Keratinocyte (primary cell): Measurements from ENCODE around the gene FILIP1.

Source experiments
- CTCF ChIP-seq, 3 experiments: IDR thresholded peaks in 1 of 3; conservative IDR thresholded peaks in 1 of 3; optimal IDR thresholded peaks in 1 of 3; 2 replicates in 2 of 3; 3 replicates in 1 of 3; pipeline versions ENCODE3 to v1.5.1; 2011; ENCODE audit warnings: low read length in 3 of 3, mild to moderate bottlenecking in 3 of 3, moderate library complexity in 2 of 3, control low read depth in 1 of 3, inconsistent platforms in 1 of 3; ENCODE audit not compliant: insufficient read depth in 2 of 3; ENCODE audit errors: extremely low read depth in 1 of 3
- EZH2 ChIP-seq: IDR thresholded peaks from one replicate; pipeline ENCODE4 v1.6.1; 2012; ENCODE audit warnings: inconsistent platforms, mild to moderate bottlenecking, low read length, moderate library complexity

DNA sequence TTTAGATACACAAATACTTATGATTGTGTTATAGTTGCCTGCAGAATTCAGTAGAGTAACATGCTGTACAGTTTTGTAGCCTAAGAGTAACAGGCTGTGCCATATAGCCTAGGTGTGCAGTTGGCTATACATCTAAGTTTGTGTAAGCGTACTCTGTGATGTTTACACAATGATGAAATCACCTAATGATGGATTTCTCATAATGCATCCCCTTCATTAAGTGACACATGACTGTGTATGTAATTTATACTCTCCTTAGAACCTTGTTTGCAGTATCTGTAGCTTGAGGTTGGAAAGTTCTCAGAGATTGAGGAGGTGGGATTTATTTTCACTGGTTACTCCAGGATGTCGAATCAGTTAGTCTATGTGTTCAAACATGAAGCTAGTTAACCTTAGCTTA is 142.0 kb downstream of the FILIP1 start:
- TF ChIP-seq CTCF (optimal IDR thresholded peaks at IDR 0.05 in 1 of 3, IDR thresholded peaks at IDR 0.05 in 1 of 3, conservative IDR thresholded peaks at IDR 0.05 in 1 of 3; ENCODE audit: extremely low read depth in 1 of 3, insufficient read depth in 2 of 3, low read length in 3 of 3) (no peak), EZH2 (no peak)
